HEK293 (cell line): ENCODE data around the gene SLU7.

Experiments
- CTCF ChIA-PET: fragments of 350-600 bp; formaldehyde crosslinking; extraction: SDS; loops from one replicate; lab custom pipeline; 2021; ENCODE audit warnings: antibody characterized with exemption; lab: Yijun Ruan, JAX
- POLR2A ChIA-PET: fragments of 300-600 bp; formaldehyde crosslinking; extraction: SDS; loops from one replicate; lab custom pipeline; 2020; ENCODE audit warnings: antibody characterized with exemption, inconsistent platforms; lab: Yijun Ruan, JAX
- H3K27ac ChIP-seq: fragments of 200-500 bp; sonication (Bioruptor generic); 2 replicates; pipeline ENCODE4 v1.5.1; 2014; ENCODE audit warnings: low read depth, low read length, control low read depth, inconsistent platforms; ENCODE audit errors: extremely low read depth
- H3K36me3 ChIP-seq, 2 experiments: fragments of 200-500 bp in 1 of 2; sonication (Bioruptor generic) in 1 of 2; 1 replicate in 1 of 2; 2 replicates in 1 of 2; pipeline ENCODE4 v1.5.1; 2014 to 2017; ENCODE audit warnings: inconsistent platforms in 2 of 2, low read length in 2 of 2; ENCODE audit not compliant: control insufficient read depth in 2 of 2, insufficient read depth in 1 of 2
- H3K4me1 ChIP-seq: fragments of 200-500 bp; sonication (Bioruptor generic); 2 replicates; pipeline ENCODE4 v1.5.1; 2014; ENCODE audit warnings: mild to moderate bottlenecking, low read length, inconsistent platforms; ENCODE audit not compliant: control insufficient read depth, insufficient read depth
- H3K4me3 ChIP-seq: 2 replicates; pipeline ENCODE4 v1.5.1; 2011; ENCODE audit warnings: low read depth, mild to moderate bottlenecking, control low read depth, low read length, moderate library complexity
- H3K9me3 ChIP-seq: fragments of 200-500 bp; sonication (Bioruptor generic); 2 replicates; pipeline ENCODE4 v1.5.1; 2014; ENCODE audit warnings: low read depth, low read length, inconsistent platforms; ENCODE audit not compliant: control insufficient read depth, insufficient read depth
- GLIS1 ChIP-seq: fragments of 450-650 bp; formaldehyde crosslinking; IDR thresholded peaks from 2 replicates; pipeline ENCODE4 v1.5.1; 2016; ENCODE audit warnings: missing biosample characterization, missing genetic modification characterization
- HOXD13 ChIP-seq: sonication (generic); formaldehyde crosslinking; IDR thresholded peaks from 2 replicates; pipeline ENCODE4 v1.8.0; 2022; ENCODE audit warnings: missing genetic modification reagents, borderline replicate concordance
- KLF10 ChIP-seq: fragments of 450-650 bp; IDR thresholded peaks from 2 replicates; pipeline ENCODE4 v1.5.1; 2018; ENCODE audit warnings: missing biosample characterization, mild to moderate bottlenecking, missing genetic modification characterization
- KLF16 ChIP-seq: fragments of 450-650 bp; formaldehyde crosslinking; IDR thresholded peaks from 2 replicates; pipeline ENCODE4 v1.5.1; 2017; ENCODE audit warnings: missing biosample characterization, missing genetic modification characterization
- MYNN ChIP-seq: fragments of 450-650 bp; formaldehyde crosslinking; IDR thresholded peaks from 2 replicates; pipeline ENCODE4 v1.5.1; 2016; ENCODE audit warnings: missing biosample characterization, missing genetic modification characterization, borderline replicate concordance
- ZBTB1 ChIP-seq: fragments of 450-650 bp; formaldehyde crosslinking; IDR thresholded peaks from 2 replicates; pipeline ENCODE4 v1.5.1; 2016; ENCODE audit warnings: missing biosample characterization, missing genetic modification characterization
- ZBTB48 ChIP-seq: fragments of 450-650 bp; formaldehyde crosslinking; IDR thresholded peaks from 2 replicates; pipeline ENCODE4 v1.5.1; 2016; ENCODE audit warnings: missing biosample characterization, missing genetic modification characterization
- ZEB2 ChIP-seq: fragments of 450-650 bp; formaldehyde crosslinking; IDR thresholded peaks from 2 replicates; pipeline ENCODE4 v1.5.1; 2016; ENCODE audit warnings: missing biosample characterization, missing genetic modification characterization
- ZIC2 ChIP-seq: fragments of 450-650 bp; formaldehyde crosslinking; IDR thresholded peaks from 2 replicates; pipeline ENCODE4 v1.5.1; 2016; ENCODE audit warnings: missing biosample characterization, missing genetic modification characterization
- ZNF138 ChIP-seq: fragments of 450-650 bp; formaldehyde crosslinking; IDR thresholded peaks from 2 replicates; pipeline ENCODE4 v1.5.1; 2016; ENCODE audit warnings: missing biosample characterization, missing genetic modification characterization, borderline replicate concordance
- ZNF157 ChIP-seq: fragments of 450-650 bp; formaldehyde crosslinking; IDR thresholded peaks from 2 replicates; pipeline ENCODE4 v1.5.1; 2016; ENCODE audit warnings: missing biosample characterization, missing genetic modification characterization
- ZNF292 ChIP-seq: fragments of 450-650 bp; formaldehyde crosslinking; IDR thresholded peaks from 2 replicates; pipeline ENCODE4 v1.5.1; 2016; ENCODE audit warnings: low read depth, missing biosample characterization, missing genetic modification characterization, borderline replicate concordance
- ZNF423 ChIP-seq: fragments of 450-650 bp; formaldehyde crosslinking; IDR thresholded peaks from 2 replicates; pipeline ENCODE4 v1.5.1; 2016; ENCODE audit warnings: missing biosample characterization, missing genetic modification characterization
- ZNF610 ChIP-seq: fragments of 450-650 bp; formaldehyde crosslinking; IDR thresholded peaks from 2 replicates; pipeline ENCODE4 v1.5.1; 2016; ENCODE audit warnings: missing biosample characterization, missing genetic modification characterization, borderline replicate concordance
- ZNF658 ChIP-seq: fragments of 450-650 bp; formaldehyde crosslinking; IDR thresholded peaks from 2 replicates; pipeline ENCODE4; 2016; ENCODE audit warnings: missing biosample characterization, missing genetic modification characterization
- ZNF701 ChIP-seq: fragments of 450-650 bp; formaldehyde crosslinking; IDR thresholded peaks from 2 replicates; pipeline ENCODE4 v1.5.1; 2016; ENCODE audit warnings: missing biosample characterization, missing genetic modification characterization
- ZNF776 ChIP-seq: fragments of 450-650 bp; formaldehyde crosslinking; IDR thresholded peaks from 2 replicates; pipeline ENCODE4 v1.5.0; 2017; ENCODE audit warnings: missing biosample characterization, missing genetic modification characterization, borderline replicate concordance
- TF ChIP-seq, protein P1 (sequence below): fragments of 450-650 bp; formaldehyde crosslinking; IDR thresholded peaks from 2 replicates; pipeline ENCODE4 v1.5.1; 2016; ENCODE audit warnings: missing biosample characterization, missing genetic modification characterization
- TF ChIP-seq, protein P2 (sequence below): fragments of 450-650 bp; IDR thresholded peaks from 2 replicates; pipeline ENCODE4 v1.5.1; 2018; ENCODE audit warnings: missing biosample characterization, missing genetic modification characterization
- TF ChIP-seq, protein P3 (sequence below): fragments of 450-650 bp; formaldehyde crosslinking; IDR thresholded peaks from 2 replicates; pipeline ENCODE4 v1.5.1; 2016; ENCODE audit warnings: missing biosample characterization, missing genetic modification characterization
- TF ChIP-seq, protein P4 (sequence below): fragments of 450-650 bp; formaldehyde crosslinking; IDR thresholded peaks from 2 replicates; pipeline ENCODE4 v1.5.1; 2016; ENCODE audit warnings: missing biosample characterization, missing genetic modification characterization
- TF ChIP-seq, protein P5 (sequence below): fragments of 450-650 bp; formaldehyde crosslinking; IDR thresholded peaks from 2 replicates; pipeline ENCODE4 v1.5.1; 2016; ENCODE audit warnings: missing biosample characterization, missing genetic modification characterization
- TF ChIP-seq, protein P6 (sequence below): fragments of 450-650 bp; formaldehyde crosslinking; IDR thresholded peaks from 2 replicates; pipeline ENCODE4 v1.5.1; 2016; ENCODE audit warnings: missing biosample characterization, missing genetic modification characterization

The SLU7 gene

DNA sequence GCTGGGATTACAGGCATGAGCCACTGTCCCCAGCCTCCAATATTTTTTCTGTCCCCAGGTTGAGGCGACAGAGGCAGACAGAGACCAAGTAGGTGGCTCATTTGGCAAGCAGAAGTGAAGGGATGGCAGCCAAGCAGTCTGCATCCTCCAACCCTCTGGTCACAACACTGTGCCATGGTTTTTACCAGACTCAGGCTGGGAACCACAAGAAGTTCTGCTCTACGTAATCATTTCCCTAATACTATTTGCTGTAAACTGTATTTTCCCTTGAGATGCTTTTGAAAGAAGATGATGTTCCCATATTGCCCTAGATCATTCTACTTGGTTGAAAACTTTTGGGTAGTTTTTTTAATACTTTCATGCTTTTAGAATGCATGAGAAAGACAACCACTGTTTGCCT lies 43.3 kb upstream of the SLU7 start:
- H3K36me3 ChIP-seq = no peaks in the 10 kb centered on the region
- POLR2A ChIA-PET = no interaction called here
- CTCF ChIA-PET = no interaction called here
- no peak overlapping the region for H3K27ac ChIP-seq
- TF ChIP-seq, protein P1, sequence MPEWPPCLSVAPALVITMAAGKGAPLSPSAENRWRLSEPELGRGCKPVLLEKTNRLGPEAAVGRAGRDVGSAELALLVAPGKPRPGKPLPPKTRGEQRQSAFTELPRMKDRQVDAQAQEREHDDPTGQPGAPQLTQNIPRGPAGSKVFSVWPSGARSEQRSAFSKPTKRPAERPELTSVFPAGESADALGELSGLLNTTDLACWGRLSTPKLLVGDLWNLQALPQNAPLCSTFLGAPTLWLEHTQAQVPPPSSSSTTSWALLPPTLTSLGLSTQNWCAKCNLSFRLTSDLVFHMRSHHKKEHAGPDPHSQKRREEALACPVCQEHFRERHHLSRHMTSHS (tag by site-specific recombination) = no peak
- TF ChIP-seq ZNF138 (no peak), ZBTB48 (tag by site-specific recombination) (no peak), ZNF701 (no peak), HOXD13 (CRISPR knock-in tag) (no peak), KLF10 (tag by site-specific recombination) (no peak), ZEB2 (no peak)
- TF ChIP-seq, protein P2, sequence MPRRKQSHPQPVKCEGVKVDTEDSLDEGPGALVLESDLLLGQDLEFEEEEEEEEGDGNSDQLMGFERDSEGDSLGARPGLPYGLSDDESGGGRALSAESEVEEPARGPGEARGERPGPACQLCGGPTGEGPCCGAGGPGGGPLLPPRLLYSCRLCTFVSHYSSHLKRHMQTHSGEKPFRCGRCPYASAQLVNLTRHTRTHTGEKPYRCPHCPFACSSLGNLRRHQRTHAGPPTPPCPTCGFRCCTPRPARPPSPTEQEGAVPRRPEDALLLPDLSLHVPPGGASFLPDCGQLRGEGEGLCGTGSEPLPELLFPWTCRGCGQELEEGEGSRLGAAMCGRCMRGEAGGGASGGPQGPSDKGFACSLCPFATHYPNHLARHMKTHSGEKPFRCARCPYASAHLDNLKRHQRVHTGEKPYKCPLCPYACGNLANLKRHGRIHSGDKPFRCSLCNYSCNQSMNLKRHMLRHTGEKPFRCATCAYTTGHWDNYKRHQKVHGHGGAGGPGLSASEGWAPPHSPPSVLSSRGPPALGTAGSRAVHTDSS (tag by site-specific recombination) = no peak
- TF ChIP-seq, protein P3, sequence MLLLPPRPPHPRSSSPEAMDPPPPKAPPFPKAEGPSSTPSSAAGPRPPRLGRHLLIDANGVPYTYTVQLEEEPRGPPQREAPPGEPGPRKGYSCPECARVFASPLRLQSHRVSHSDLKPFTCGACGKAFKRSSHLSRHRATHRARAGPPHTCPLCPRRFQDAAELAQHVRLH (tag by site-specific recombination) = no peak
- H3K4me3 ChIP-seq = no peak overlapping the region
- peaks cover 8% of the 10 kb centered on the region; the same call in 1 of the 2 replicates for H3K4me1 ChIP-seq
- no peaks in the 10 kb centered on the region for H3K9me3 ChIP-seq

DNA sequence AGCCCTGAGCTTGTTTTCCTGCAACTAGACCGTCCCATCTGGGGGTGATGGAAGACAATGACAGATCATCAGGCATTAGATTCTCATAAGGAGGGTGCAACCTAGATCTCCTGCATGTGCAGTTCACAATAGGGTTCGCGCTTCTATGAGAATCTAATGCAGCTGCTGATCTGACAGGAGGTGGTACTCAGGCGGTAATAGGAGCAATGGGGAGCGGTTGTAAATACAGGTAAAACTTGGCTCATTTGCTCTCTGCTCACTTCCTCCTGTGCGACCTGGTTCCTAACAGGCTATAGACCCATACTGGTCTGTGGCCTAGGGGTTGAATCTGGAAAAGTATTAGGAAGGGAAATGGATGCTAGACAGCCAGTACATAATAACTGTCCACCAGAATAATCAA lies 42.5 kb upstream of the SLU7 start:
- TF ChIP-seq ZIC2 (tag by site-specific recombination) (no peak), MYNN (no peak), ZNF610 (tag by site-specific recombination) (peak; percentile 100)
- TF ChIP-seq, protein P4, sequence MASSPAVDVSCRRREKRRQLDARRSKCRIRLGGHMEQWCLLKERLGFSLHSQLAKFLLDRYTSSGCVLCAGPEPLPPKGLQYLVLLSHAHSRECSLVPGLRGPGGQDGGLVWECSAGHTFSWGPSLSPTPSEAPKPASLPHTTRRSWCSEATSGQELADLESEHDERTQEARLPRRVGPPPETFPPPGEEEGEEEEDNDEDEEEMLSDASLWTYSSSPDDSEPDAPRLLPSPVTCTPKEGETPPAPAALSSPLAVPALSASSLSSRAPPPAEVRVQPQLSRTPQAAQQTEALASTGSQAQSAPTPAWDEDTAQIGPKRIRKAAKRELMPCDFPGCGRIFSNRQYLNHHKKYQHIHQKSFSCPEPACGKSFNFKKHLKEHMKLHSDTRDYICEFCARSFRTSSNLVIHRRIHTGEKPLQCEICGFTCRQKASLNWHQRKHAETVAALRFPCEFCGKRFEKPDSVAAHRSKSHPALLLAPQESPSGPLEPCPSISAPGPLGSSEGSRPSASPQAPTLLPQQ (tag by site-specific recombination) = no peak
- TF ChIP-seq, all 188 proteins: peak for 1
- Histone ChIP-seq H3K9me3 (no peaks in the 10 kb centered on the region), H3K27ac (no peak overlapping the region), H3K36me3 (no peaks in the 10 kb centered on the region), H3K4me1 (peaks cover 8% of the 10 kb centered on the region; the same call in 1 of the 2 replicates), H3K4me3 (no peak overlapping the region)
- ChIA-PET CTCF (interaction anchor here (2.8 kb wide), 1 partner anchor 23 kb away, joined by 12 read pairs; no protein-coding TSS in a partner anchor), POLR2A (no interaction called here)

DNA sequence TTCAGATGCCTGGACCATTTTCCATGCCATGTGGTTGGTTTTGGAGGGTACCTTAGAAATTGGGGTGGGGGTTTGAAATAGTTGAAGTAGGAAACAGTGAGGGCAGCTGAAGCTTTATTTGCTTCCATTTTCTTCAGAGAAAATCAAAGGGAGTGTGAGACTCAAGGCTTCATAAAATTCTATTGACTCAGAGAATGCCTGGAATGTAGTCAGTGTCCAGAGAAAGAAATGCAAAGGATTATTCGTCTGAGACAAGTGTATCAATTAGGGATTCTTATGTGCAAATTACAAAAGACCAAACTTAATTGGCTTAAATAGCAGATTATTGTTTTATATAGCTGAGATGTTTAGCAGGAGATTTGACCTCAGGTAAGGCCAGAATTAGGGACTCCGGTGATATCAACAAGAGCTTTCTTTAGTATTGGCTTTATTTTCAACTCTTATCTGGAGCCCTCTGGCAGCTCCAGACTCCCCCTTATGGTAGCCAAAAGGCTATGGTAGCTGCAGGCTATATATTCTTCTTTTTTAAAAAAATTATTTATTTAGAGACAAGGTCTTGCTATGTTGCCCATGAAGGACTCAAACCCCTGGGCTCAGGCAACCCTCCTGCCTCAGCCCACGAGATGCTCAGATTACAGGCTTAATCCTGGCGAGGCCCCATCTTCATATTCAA lies 41.6 kb upstream of the SLU7 start:
- POLR2A ChIA-PET = interaction anchor here (0.6 kb wide), 1 partner anchor 42 kb away, joined by 3 read pairs; the partner anchor contains the start of gene SLU7
- TF ChIP-seq ZNF776 (tag by site-specific recombination) = no peak
- TF ChIP-seq ZNF157 (tag by site-specific recombination) = no peak
- TF ChIP-seq KLF16 (tag by site-specific recombination) = no peak
- TF ChIP-seq GLIS1 (tag by site-specific recombination) = no peak
- TF ChIP-seq ZNF292 (tag by site-specific recombination) = no peak
- no peak for TF ChIP-seq ZNF658 (tag by site-specific recombination)
- TF ChIP-seq KLF10 (tag by site-specific recombination) = no peak
- TF ChIP-seq, protein P5, sequence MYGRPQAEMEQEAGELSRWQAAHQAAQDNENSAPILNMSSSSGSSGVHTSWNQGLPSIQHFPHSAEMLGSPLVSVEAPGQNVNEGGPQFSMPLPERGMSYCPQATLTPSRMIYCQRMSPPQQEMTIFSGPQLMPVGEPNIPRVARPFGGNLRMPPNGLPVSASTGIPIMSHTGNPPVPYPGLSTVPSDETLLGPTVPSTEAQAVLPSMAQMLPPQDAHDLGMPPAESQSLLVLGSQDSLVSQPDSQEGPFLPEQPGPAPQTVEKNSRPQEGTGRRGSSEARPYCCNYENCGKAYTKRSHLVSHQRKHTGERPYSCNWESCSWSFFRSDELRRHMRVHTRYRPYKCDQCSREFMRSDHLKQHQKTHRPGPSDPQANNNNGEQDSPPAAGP (tag by site-specific recombination) = no peak
- no peak for TF ChIP-seq ZBTB1 (tag by site-specific recombination)
- TF ChIP-seq, protein P6, sequence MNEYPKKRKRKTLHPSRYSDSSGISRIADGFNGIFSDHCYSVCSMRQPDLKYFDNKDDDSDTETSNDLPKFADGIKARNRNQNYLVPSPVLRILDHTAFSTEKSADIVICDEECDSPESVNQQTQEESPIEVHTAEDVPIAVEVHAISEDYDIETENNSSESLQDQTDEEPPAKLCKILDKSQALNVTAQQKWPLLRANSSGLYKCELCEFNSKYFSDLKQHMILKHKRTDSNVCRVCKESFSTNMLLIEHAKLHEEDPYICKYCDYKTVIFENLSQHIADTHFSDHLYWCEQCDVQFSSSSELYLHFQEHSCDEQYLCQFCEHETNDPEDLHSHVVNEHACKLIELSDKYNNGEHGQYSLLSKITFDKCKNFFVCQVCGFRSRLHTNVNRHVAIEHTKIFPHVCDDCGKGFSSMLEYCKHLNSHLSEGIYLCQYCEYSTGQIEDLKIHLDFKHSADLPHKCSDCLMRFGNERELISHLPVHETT (tag by site-specific recombination) = no peak
- TF ChIP-seq ZNF423 = no peak
- TF ChIP-seq, all 188 proteins: peak for 0
- CTCF ChIA-PET = interaction anchor here (1.2 to 2.8 kb wide), 2 partner anchors 19 to 22 kb away, joined by 3 to 12 read pairs; no protein-coding TSS in a partner anchor

More for the DNA sequence above, 41.6 kb upstream of the SLU7 start:
- H3K4me1 ChIP-seq = peaks cover 8% of the 10 kb centered on the region; the same call in 1 of the 2 replicates
- no peak overlapping the region for H3K4me3 ChIP-seq
- H3K36me3 ChIP-seq = no peaks in the 10 kb centered on the region
- no peaks in the 10 kb centered on the region for H3K9me3 ChIP-seq
- no peak overlapping the region for H3K27ac ChIP-seq
